Measurements from ENCODE around the gene SPZ1. TPM values are rescaled to one million over a fixed set of nuclear protein-coding genes. Genes with fewer than 3 reads are reported as not detected.

SPZ1 gene
- total and polyA plus RNA-seq, 2 of the 8 experiments (the other 6 are each of a cell fraction or from before 2014, with no cell fraction given), result not detected

GRCh38 chr5:80343067-80343466 is 23.3 kb downstream of the SPZ1 start (continued):
- no peak for TF ChIP-seq EP300 (IDR thresholded peaks at IDR 0.05; ENCODE audit: borderline replicate concordance in 1 of 2, low read depth in 2 of 2, low read length in 2 of 2)
- no peak for TF ChIP-seq TAF1 (IDR thresholded peaks at IDR 0.05; ENCODE audit: low read depth, low read length)
- TF ChIP-seq CBX5 (IDR thresholded peaks at IDR 0.05; ENCODE audit: low read depth, low read length), result no peak
- no peak for TF ChIP-seq KDM1A (IDR thresholded peaks at IDR 0.05; ENCODE audit: borderline replicate concordance, low read length)
- no peak for TF ChIP-seq TAF7 (optimal IDR thresholded peaks at IDR 0.05; ENCODE audit: borderline replicate concordance, low read depth, low read length)
- no peak for TF ChIP-seq SRF (IDR thresholded peaks at IDR 0.05; ENCODE audit: low read depth, low read length)
- no peak for TF ChIP-seq EGR1 (IDR thresholded peaks at IDR 0.05; ENCODE audit: borderline replicate concordance, low read depth, low read length)
- no peak for TF ChIP-seq HDAC6 (IDR thresholded peaks at IDR 0.05; ENCODE audit: low read depth, low read length)
